Measurements from ENCODE around the gene PIK3C2A.
"Not testable (repeated sequence)": the region's sequence is repeated elsewhere in the genome, so short reads cannot be mapped to it uniquely, and the experiment has no call there.

GRCh38 chr11:17228186-17228925, 20.6 kb upstream of the PIK3C2A start:
- TF ChIP-seq CTCF (IDR thresholded peaks at IDR 0.05); EZH2 (IDR thresholded peaks at IDR 0.05; ENCODE audit: borderline replicate concordance, insufficient read depth, low read depth, low read length, poor library complexity, severe bottlenecking): not testable (repeated sequence)
